HG03095 (cell line): Measurements from ENCODE around the gene LRCH1.

Experiments used
- ATAC-seq: cut with Tn5 transposase; IDR thresholded peaks from one replicate; pipeline ENCODE4 v1.9.1; 2021; ENCODE audit warnings: moderate library complexity; ENCODE audit not compliant: unreplicated experiment

Gene LRCH1

GRCh38 chr13:46535002-46535401, 18.0 kb upstream of the LRCH1 start:
- ATAC-seq: no peak

GRCh38 chr13:46535825-46536224, 17.1 kb upstream of the LRCH1 start:
- no peak for ATAC-seq

DNA sequence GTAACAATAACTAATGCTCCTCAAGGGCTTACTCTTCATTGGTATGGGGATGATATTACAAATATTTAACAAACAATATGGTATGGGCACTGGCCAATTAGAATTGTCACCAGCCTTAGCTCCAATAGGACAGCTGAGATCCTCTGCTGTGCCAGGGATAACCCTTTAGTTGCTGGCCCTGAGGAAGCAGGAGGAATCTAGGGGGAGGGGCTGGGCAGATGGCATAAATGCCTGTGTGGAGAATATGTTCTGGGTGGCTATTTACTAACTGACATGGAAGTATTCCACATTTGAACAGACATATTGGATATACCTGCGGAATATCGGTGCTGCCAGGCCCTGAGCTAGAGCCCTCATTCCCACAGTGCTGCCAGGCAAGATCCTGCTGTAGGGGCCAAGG, 16.6 kb upstream of the LRCH1 start:
- ATAC-seq: no peak

DNA sequence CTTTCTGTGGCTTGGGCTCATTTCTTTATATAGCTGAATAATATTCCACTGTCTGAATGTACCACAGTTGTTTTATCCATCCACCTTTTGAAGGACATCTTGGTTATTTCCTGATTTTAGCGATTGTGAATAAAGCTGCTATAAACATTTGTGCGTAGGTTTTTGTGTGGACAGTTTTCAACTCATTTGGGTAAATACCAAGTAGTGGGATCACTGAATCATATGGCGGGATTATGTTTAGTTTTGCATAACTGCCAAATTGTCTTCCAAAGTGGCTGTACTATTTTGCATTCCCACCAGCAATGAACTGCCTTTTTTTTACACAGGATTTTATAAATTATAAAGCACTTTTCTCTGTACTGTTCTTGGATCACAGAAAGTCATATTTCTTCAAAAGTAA, 13.7 kb upstream of the LRCH1 start:
- ATAC-seq: no peak

DNA sequence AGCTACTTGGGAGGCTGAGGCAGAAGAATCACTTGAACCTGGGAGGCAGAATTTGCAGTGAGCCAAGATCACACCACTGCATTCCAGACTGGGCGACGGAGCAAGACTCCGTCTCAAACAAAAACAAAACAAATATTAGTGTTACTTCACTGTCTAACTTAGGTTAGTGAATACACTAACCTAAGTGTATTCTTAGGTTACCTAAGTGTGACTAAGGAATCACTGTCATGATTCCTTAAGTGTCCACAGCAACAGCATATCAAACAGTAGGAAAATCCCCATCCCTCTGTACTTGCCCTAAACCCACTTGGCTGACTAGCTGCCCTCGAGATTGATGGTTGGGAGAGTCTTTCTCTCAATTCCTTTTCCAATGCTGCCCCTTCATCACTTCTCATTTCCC, 11.8 kb upstream of the LRCH1 start:
- ATAC-seq: no peak

DNA sequence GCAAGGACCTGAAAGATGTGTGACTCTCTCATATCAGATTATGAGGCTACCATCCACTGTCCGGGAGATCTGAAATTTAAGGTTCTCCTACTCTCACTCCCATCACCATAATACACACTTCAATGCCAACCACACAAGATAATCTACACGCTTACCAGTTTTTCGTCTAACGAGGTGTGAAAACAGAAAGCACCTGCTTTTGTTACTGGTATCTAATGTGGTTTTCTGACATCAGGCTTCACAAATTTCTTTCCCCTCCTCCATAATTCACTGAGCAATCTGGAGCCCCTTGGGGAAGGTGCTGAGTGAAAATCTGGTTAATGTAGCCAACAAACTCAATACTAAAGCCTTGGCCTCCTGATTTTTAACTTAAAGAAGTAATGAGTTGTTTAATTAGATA, 10.1 kb upstream of the LRCH1 start:
- ATAC-seq: no peak

- ATAC-seq: no peak
Observed at GRCh38 chr13:46543287-46543686, 9.7 kb upstream of the LRCH1 start.

GRCh38 chr13:46544208-46544607, 8.8 kb upstream of the LRCH1 start:
- peak; percentile 67 for ATAC-seq

- ATAC-seq: no peak
Observed at GRCh38 chr13:46544811-46545210, 8.2 kb upstream of the LRCH1 start.

DNA sequence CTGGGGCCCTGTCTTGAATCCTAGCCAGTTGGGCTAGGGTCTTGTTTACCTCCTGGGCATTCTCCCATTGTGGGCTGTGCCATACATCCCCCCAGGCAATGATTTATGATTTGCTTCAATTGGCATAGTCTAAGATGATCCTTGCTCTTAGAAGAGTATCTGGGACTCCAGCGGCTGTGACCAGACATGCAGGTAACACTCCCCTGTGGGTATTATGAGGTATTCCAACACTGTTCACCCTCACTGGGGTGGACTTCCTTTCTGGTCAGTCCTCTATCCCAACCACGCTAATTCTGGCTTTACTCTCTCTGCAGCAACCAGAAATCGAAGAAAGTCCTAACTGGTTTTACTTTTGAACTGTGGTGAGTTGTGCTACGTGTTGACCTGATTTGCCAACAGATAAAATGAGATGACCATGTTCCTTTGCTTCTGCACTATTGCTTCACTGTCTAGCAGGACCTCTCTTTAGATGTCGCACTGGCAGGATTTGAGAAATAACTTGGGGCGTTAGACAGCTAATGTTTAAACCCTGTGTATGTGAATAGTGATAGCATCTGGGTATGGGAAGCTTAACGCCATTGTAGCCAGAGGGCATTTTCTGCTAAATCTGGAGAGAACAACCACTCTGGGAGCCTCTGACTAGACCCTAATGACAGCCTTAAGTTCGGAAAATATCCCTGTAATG, 6.7 kb upstream of the LRCH1 start:
- ATAC-seq: no peak

- ATAC-seq: no peak
Observed at GRCh38 chr13:46550822-46551221, 2.1 kb upstream of the LRCH1 start.

DNA sequence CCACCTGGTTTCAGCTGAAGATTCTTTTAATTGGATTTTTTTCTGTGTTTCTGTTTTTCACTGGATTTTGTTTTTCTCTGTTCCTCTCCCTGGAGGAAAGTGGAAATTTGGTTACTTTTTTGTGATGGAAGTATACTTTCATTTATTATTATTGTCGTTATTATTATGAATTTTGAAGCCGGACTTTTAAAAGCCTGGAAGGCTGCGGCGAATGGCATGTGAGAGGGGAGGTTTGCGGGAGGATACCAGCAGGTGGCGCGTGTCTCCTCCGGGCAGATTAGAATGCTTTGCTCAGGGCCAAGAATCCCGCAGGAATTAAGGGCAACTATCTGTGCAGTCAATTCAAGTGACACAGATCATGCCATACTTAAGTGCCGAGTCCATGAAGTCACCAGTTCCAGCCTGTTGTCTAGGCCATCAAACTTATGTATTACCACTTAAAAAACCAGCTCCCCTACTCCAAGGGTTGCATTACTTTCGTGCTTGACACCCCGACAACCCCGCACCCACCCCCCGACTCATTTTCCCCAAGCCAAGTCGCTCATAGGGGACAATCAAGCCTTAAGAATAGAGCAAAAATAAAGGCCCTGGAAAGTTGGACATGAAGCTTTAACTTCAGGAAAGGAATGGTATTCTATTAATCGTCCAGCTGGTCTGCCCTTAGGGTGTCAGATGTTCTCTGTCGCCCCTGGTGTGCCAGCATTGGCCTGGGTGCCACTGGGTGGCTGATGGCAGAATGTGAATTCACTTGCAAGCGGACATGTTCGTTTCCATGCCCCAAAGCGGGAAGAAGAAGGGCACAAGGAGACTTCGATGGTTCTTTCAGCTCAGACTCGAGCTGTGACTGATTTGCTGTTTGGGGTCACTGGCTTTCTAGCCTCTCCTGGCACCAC, 1.3 kb upstream of the LRCH1 start:
- no peak for ATAC-seq

DNA sequence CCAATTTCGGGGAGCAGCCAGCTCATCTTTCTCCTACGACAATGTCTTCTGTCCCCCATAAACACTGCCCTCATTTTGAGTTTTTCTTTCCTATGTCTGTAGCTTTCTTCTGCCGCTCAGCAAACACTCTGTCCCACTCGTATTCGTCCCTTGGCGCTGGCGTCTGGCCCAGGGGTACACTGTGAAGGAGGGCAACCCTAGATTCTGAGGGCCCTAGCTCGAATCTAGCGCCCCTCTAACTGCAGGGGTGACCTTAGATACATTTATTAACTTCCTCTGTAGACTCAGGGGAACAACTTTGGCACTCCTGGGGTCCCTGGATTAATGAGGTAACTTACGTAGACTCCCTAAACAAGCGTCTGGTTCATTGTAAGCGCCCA, 677 bp upstream of the LRCH1 start:
- ATAC-seq: no peak

- no peak for ATAC-seq
Observed at GRCh38 chr13:46553521-46553885, 533 bp downstream of the LRCH1 start.

GRCh38 chr13:46553886-46554858, 1.2 kb downstream of the LRCH1 start:
- peak; percentile 33 for ATAC-seq

DNA sequence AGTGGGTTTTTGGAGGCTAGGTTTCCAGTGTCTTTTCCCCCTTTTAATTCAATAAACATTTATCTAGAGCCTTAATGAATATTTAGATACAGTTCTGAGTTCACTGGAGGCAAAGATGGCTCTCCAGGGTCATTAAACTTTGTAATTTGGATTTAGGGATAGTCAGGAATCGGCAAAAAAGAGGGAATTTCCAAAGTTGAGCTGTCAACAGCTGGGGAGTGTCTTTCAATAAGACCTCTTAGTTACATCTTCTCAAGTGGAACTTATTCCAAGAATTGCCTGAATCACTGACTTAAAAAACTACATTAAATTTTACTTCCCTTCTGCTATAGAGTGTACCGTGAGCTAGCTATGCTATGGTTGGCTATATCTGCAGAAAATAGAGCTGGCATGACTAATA, 2.0 kb downstream of the LRCH1 start:
- no peak for ATAC-seq

- no peak for ATAC-seq
Observed at GRCh38 chr13:46555722-46556417, 2.9 kb downstream of the LRCH1 start.

DNA sequence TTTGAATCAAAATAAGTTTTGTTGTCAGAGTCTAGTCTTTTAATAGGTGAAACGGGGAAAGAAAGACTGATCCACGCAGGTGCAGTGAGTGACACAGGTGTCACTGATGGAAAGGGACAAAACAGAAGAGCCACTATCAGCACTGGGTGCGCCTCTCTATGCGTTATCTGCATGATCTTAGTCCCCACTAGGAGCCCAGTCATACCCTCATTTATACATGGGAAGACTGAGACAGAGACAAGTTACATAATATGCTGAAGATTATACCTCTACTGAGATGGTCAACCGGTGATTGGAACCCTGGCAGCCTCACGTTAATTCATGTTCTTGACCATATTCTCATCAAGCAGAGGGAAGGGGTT, 3.4 kb downstream of the LRCH1 start:
- ATAC-seq: no peak

DNA sequence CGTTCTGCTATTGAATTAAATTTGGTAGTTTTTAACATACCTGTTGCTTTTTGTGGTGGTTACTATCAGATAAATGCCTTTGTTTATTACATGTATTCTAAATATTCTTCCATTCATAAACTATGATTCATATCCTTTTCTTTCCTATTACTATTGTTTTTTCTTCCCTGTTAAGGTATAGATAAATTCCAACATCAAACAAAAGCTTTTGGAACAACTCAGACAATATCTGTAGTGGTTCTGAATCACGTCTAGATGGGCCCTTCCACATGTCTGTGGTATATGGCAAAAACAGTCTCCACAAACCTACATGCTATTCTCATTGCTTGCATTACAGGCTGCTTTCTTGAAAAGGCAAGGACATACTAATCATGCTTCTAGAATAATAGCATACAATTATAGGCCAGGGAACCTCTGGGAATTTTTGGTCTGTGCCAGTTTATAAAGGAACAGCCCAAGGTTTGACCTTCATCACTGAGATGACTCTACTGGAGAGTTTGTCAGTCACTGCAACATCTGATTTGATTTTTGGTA, 6.4 kb downstream of the LRCH1 start:
- no peak for ATAC-seq

DNA sequence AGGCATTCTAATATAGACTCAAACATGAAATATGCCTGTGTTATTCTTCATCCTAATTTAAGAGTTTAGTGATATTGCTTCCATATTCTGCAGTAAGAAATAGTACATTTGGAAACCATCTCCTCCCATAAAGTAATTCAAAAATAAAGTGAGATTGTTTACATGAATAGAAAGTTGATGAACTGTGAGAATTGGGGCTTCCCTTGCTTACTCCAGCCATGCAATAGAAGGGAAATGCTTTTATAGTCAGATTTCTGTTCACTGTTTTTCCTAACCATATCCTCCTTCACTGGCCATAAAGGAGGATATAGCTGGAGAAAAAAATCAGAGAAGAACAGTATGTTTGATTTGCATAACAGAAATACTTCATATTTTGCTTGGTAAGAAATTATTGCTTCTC, 7.8 kb downstream of the LRCH1 start:
- ATAC-seq: no peak

GRCh38 chr13:46561286-46561685, 8.3 kb downstream of the LRCH1 start:
- no peak for ATAC-seq
